HG03460 (cell line): ENCODE measurements around the gene PREP.
"Not testable (repeated sequence)": the region's sequence is repeated elsewhere in the genome, so short reads cannot be mapped to it uniquely, and the experiment has no call there.

Experiments used
- ATAC-seq: cut with Tn5 transposase; IDR thresholded peaks from one replicate; pipeline ENCODE4 v1.9.1; 2021; ENCODE audit not compliant: unreplicated experiment

PREP gene

GRCh38 chr6:105402939-105403935 is at the start of gene PREP:
PREP (minus strand) TSS chr6:105403082; CDS start chr6:105402891, 191 bp downstream.
- ATAC-seq = peak; percentile 94

- no peak for ATAC-seq
Observed at GRCh38 chr6:105452376-105452775, 49.5 kb upstream of the PREP start.

GRCh38 chr6:105449756-105450390 is 47.0 kb upstream of the PREP start:
- ATAC-seq = no peak

GRCh38 chr6:105445481-105445880 is 42.6 kb upstream of the PREP start:
- ATAC-seq = no peak

GRCh38 chr6:105443941-105444340 is 41.1 kb upstream of the PREP start:
- ATAC-seq = no peak

GRCh38 chr6:105442369-105442768 is 39.5 kb upstream of the PREP start:
- ATAC-seq = no peak

- no peak for ATAC-seq
Observed at GRCh38 chr6:105437236-105437635, 34.4 kb upstream of the PREP start.

GRCh38 chr6:105433723-105434122 is 30.8 kb upstream of the PREP start:
- no peak for ATAC-seq

GRCh38 chr6:105432797-105433196 is 29.9 kb upstream of the PREP start:
- no peak for ATAC-seq

GRCh38 chr6:105431226-105431625 is 28.3 kb upstream of the PREP start:
- no peak for ATAC-seq

- no peak for ATAC-seq
Observed at GRCh38 chr6:105430685-105431084, 27.8 kb upstream of the PREP start.

GRCh38 chr6:105429676-105430075 is 26.8 kb upstream of the PREP start:
- no peak for ATAC-seq

- no peak for ATAC-seq
Observed at GRCh38 chr6:105428342-105428957, 25.6 kb upstream of the PREP start.

GRCh38 chr6:105424175-105424783 is 21.4 kb upstream of the PREP start:
- no peak for ATAC-seq

GRCh38 chr6:105416971-105417370 is 14.1 kb upstream of the PREP start:
- ATAC-seq = not testable (repeated sequence)

GRCh38 chr6:105409734-105410133 is 6.9 kb upstream of the PREP start:
- ATAC-seq = no peak

GRCh38 chr6:105402090-105402938 is 568 bp downstream of the PREP start:
- peak; percentile 37 for ATAC-seq

GRCh38 chr6:105401247-105402089 is 1.4 kb downstream of the PREP start:
- ATAC-seq = no peak

GRCh38 chr6:105400501-105400900 is 2.4 kb downstream of the PREP start:
- ATAC-seq = no peak
